CD4-positive, alpha-beta T cell treated with Interferon gamma for 1 hour (primary cell): Measurements from ENCODE around the gene MBNL1.
A peak's percentile ranks its signal among the peaks of the same experiment; 100 is the strongest.

Source experiments
- DNase-seq: peaks from one replicate; pipeline ENCODE4 v3.0.0-alpha.2; 2020

Gene MBNL1

GRCh38 chr3:152457500-152458375, 189.0 kb downstream of the MBNL1 start:
- no peak for DNase-seq

- no peak for DNase-seq
Observed at GRCh38 chr3:152458376-152459117, 189.8 kb downstream of the MBNL1 start.

- no peak for DNase-seq
Observed at GRCh38 chr3:152459118-152459515, 190.4 kb downstream of the MBNL1 start.

- DNase-seq: no peak
Observed at GRCh38 chr3:152459572-152459971, 190.8 kb downstream of the MBNL1 start.

GRCh38 chr3:152460936-152461335, 192.2 kb downstream of the MBNL1 start:
- no peak for DNase-seq

GRCh38 chr3:152461460-152461859, 192.7 kb downstream of the MBNL1 start:
- DNase-seq: no peak

- no peak for DNase-seq
Observed at GRCh38 chr3:152466784-152467183, 198.1 kb downstream of the MBNL1 start.

GRCh38 chr3:152469248-152470025, 200.7 kb downstream of the MBNL1 start:
- no peak for DNase-seq

- no peak for DNase-seq
Observed at GRCh38 chr3:152470095-152470494, 201.4 kb downstream of the MBNL1 start.

- no peak for DNase-seq
Observed at GRCh38 chr3:152470893-152471292, 202.2 kb downstream of the MBNL1 start.

- peak; percentile 63 for DNase-seq
Observed at GRCh38 chr3:152471814-152472671, 203.3 kb downstream of the MBNL1 start.

GRCh38 chr3:152472672-152472954, 203.9 kb downstream of the MBNL1 start:
- DNase-seq: no peak

- DNase-seq: no peak
Observed at GRCh38 chr3:152474585-152474984, 205.9 kb downstream of the MBNL1 start.

GRCh38 chr3:152477422-152477821, 208.7 kb downstream of the MBNL1 start:
- no peak for DNase-seq

GRCh38 chr3:152480282-152480953, 211.7 kb downstream of the MBNL1 start:
- no peak for DNase-seq

- no peak for DNase-seq
Observed at GRCh38 chr3:152486364-152486763, 217.6 kb downstream of the MBNL1 start.

- DNase-seq: no peak
Observed at GRCh38 chr3:152488449-152488848, 219.7 kb downstream of the MBNL1 start.

- DNase-seq: no peak
Observed at GRCh38 chr3:152491922-152492321, 223.2 kb downstream of the MBNL1 start.

- DNase-seq: no peak
Observed at GRCh38 chr3:152496286-152496685, 227.6 kb downstream of the MBNL1 start.

GRCh38 chr3:152496716-152497115, 228.0 kb downstream of the MBNL1 start:
- no peak for DNase-seq

- DNase-seq: no peak
Observed at GRCh38 chr3:152497457-152497856, 228.7 kb downstream of the MBNL1 start.

- DNase-seq: no peak
Observed at GRCh38 chr3:152497890-152498289, 229.2 kb downstream of the MBNL1 start.
